HCT116 (cell line): ENCODE results near the gene SORT1. TPM values are rescaled to one million over a fixed set of nuclear protein-coding genes. Genes with fewer than 3 reads are reported as not detected.

Experiments
- ATAC-seq: fragments of 200-7000 bp; cut with Tn5 transposase; 2 replicates; pipeline ENCODE4 v1.9.1; 2020; ENCODE audit warnings: mild to moderate bottlenecking, moderate library complexity
- BruUV-seq: library from RNA; stranded (reverse); fragments of 400-500 nt; replicated peaks from 2 replicates; lab custom pipeline; 2021; lab: Mats Ljungman, UMichigan
- CTCF ChIA-PET: fragments of 300-600 bp; sonication (Branson Sonifier 250); formaldehyde crosslinking; loops from one replicate; lab custom pipeline; 2021; ENCODE audit warnings: antibody characterized with exemption; lab: Charles Lee
- POLR2A ChIA-PET: fragments of 300-600, 350-600 bp; sonication (Branson Sonifier 250); formaldehyde crosslinking; loops from one replicate; lab custom pipeline; 2021; ENCODE audit warnings: antibody characterized with exemption; lab: Charles Lee
- RAD21 ChIA-PET, 2 experiments: fragments of 300-600 bp; sonication (Branson Sonifier 250); formaldehyde crosslinking; loops; one replicate each; lab custom pipeline; 2023; ENCODE audit warnings: low total read pairs in 2 of 2; ENCODE audit not compliant: uncharacterized antibody in 2 of 2, unreplicated experiment in 2 of 2, low non-redundant PET in 1 of 2; lab: Charles Lee
- DNase-seq: peaks from one replicate; pipeline ENCODE4 v3.0.0-alpha.2; 2010; ENCODE audit warnings: low read depth, low spot score
- H2AFZ ChIP-seq: fragments of 200-600 bp; shearing (Covaris generic), sonication (generic); 2 replicates; pipeline ENCODE4 v1.6.1; 2017; ENCODE audit warnings: low read depth, mixed run types, mixed read lengths, antibody characterized with exemption, low read length; ENCODE audit not compliant: poor library complexity, severe bottlenecking
- H3K27ac ChIP-seq: 2 replicates; pipeline ENCODE4 v1.5.1; 2012; ENCODE audit warnings: low read depth, low read length
- H3K27me3 ChIP-seq: fragments of 200-600 bp; sonication (generic); 2 replicates; pipeline ENCODE4 v1.6.1; 2016; ENCODE audit warnings: mixed run types, low read length, mixed read lengths; ENCODE audit not compliant: insufficient read depth
- H3K36me3 ChIP-seq, 2 experiments: fragments of 200-500 bp in 1 of 2; fragments of 200-600 bp in 1 of 2; sonication (Bioruptor generic) in 1 of 2; sonication (generic) in 1 of 2; 2 replicates each; pipeline versions ENCODE4 v1.5.1 to v1.6.1; 2014 to 2016; ENCODE audit warnings: low read length in 2 of 2, inconsistent platforms in 1 of 2, mixed read lengths in 1 of 2, mixed run types in 1 of 2; ENCODE audit not compliant: insufficient read depth in 2 of 2, control insufficient read depth in 1 of 2
- H3K4me1 ChIP-seq, 2 experiments: fragments of 200-600 bp in 1 of 2; sonication (generic) in 1 of 2; 2 replicates each; pipeline versions ENCODE4 v1.5.1 to v1.6.1; 2012 to 2017; ENCODE audit warnings: low read length in 2 of 2, inconsistent platforms in 1 of 2, mild to moderate bottlenecking in 1 of 2, mixed read lengths in 1 of 2, mixed run types in 1 of 2, moderate library complexity in 1 of 2; ENCODE audit not compliant: insufficient read depth in 2 of 2, control insufficient read depth in 1 of 2
- H3K4me2 ChIP-seq: fragments of 200-600 bp; sonication (generic); 2 replicates; pipeline ENCODE4 v1.6.1; 2017; ENCODE audit warnings: mixed run types, low read length, mixed read lengths
- H3K4me3 ChIP-seq, 2 experiments: fragments of 200-600 bp in 1 of 2; sonication (generic) in 1 of 2; replicated peaks in 1 of 2; 2 replicates each; pipeline ENCODE4 v1.5.1; 2011 to 2016; ENCODE audit warnings: low read length in 2 of 2, control low read depth in 1 of 2, low read depth in 1 of 2, mild to moderate bottlenecking in 1 of 2, mixed read lengths in 1 of 2, mixed run types in 1 of 2
- H3K79me2 ChIP-seq: fragments of 200-600 bp; sonication (generic); 2 replicates; pipeline ENCODE4 v1.6.1; 2017; ENCODE audit warnings: mild to moderate bottlenecking, mixed run types, low read length, moderate library complexity, mixed read lengths; ENCODE audit not compliant: insufficient read depth
- H3K9ac ChIP-seq: fragments of 200-600 bp; sonication (generic); 2 replicates; pipeline ENCODE4 v1.6.1; 2016; ENCODE audit warnings: low read length, mixed read lengths
- H3K9me2 ChIP-seq: fragments of 200-600 bp; sonication (generic), shearing (Covaris generic); 2 replicates; pipeline ENCODE4 v1.6.1; 2017; ENCODE audit warnings: mixed run types, mild to moderate bottlenecking, moderate library complexity; ENCODE audit not compliant: insufficient read depth
- H3K9me3 ChIP-seq, 2 experiments: fragments of 200-500 bp in 1 of 2; fragments of 200-600 bp in 1 of 2; sonication (Bioruptor generic) in 1 of 2; sonication (generic) in 1 of 2; 2 replicates each; pipeline ENCODE4 v1.6.1; 2014 to 2017; ENCODE audit warnings: low read length in 2 of 2, mixed read lengths in 2 of 2, inconsistent platforms in 1 of 2, low read depth in 1 of 2, mild to moderate bottlenecking in 1 of 2, mixed run types in 1 of 2, moderate library complexity in 1 of 2; ENCODE audit not compliant: control insufficient read depth in 1 of 2, insufficient read depth in 1 of 2
- H4K20me1 ChIP-seq: fragments of 200-600 bp; sonication (generic), shearing (Covaris generic); 2 replicates; pipeline ENCODE4 v1.6.1; 2017; ENCODE audit warnings: mixed run types, mild to moderate bottlenecking, moderate library complexity; ENCODE audit not compliant: insufficient read depth
- CTCF ChIP-seq, 3 experiments: fragments of 200-600 bp in 1 of 3; sonication (generic) in 1 of 3; IDR thresholded peaks in 2 of 3; conservative IDR thresholded peaks in 1 of 3; 2 replicates each; pipeline ENCODE4 v1.5.1; 2012 to 2017; ENCODE audit warnings: low read depth in 2 of 3, low read length in 2 of 3, antibody characterized with exemption in 1 of 3, borderline replicate concordance in 1 of 3, control low read depth in 1 of 3, mild to moderate bottlenecking in 1 of 3, mixed read lengths in 1 of 3, mixed run types in 1 of 3, moderate library complexity in 1 of 3; ENCODE audit not compliant: insufficient read depth in 1 of 3
- EGR1 ChIP-seq: IDR thresholded peaks from 2 replicates; pipeline ENCODE4 v1.6.1; 2012; ENCODE audit warnings: low read depth
- ELF1 ChIP-seq: IDR thresholded peaks from 2 replicates; pipeline ENCODE4 v1.6.1; 2012; ENCODE audit warnings: low read depth, borderline replicate concordance
- EZH2phosphoT487 ChIP-seq: fragments of 200-600 bp; IDR thresholded peaks from 2 replicates; pipeline ENCODE4 v1.6.1; 2018; ENCODE audit warnings: antibody characterized with exemption, borderline replicate concordance
- FOSL1 ChIP-seq: IDR thresholded peaks from 2 replicates; pipeline ENCODE4 v1.6.1; 2012; ENCODE audit warnings: low read depth
- JUND ChIP-seq: IDR thresholded peaks from 2 replicates; pipeline ENCODE4 v1.6.1; 2012
- POLR2AphosphoS5 ChIP-seq: IDR thresholded peaks from 2 replicates; pipeline ENCODE4 v1.6.1; 2011; ENCODE audit warnings: mild to moderate bottlenecking, low read depth, low read length, moderate library complexity
- REST ChIP-seq: IDR thresholded peaks from 2 replicates; pipeline ENCODE4 v1.6.1; 2012; ENCODE audit warnings: low read depth
- YY1 ChIP-seq: IDR thresholded peaks from 2 replicates; pipeline ENCODE4 v1.6.1; 2011; ENCODE audit warnings: low read length, low read depth, moderate library complexity, mild to moderate bottlenecking; ENCODE audit not compliant: insufficient replicate concordance; ENCODE audit errors: extremely low read depth
- ZNF274 ChIP-seq: fragments of 200-500 bp; sonication (Bioruptor generic); IDR thresholded peaks from 2 replicates; pipeline ENCODE4 v1.6.1; 2014; ENCODE audit warnings: mild to moderate bottlenecking, low read depth, low read length, inconsistent platforms
- intact Hi-C: fragments of 100-400 bp; cut with micrococcal nuclease; formaldehyde crosslinking; loops from 2 replicates; pipeline ENCODE4 v1.10.0; 2022
- total RNA-seq: library from RNA; stranded (reverse); gene quantifications from one replicate; pipeline ENCODE4 v1.2.1, GENCODE V29; 2021; ENCODE audit not compliant: unreplicated experiment
- TF ChIP-seq, protein P1 (sequence below): IDR thresholded peaks from 2 replicates; pipeline ENCODE4 v1.6.1; 2011; ENCODE audit warnings: mild to moderate bottlenecking, low read length, moderate library complexity; ENCODE audit not compliant: insufficient replicate concordance; ENCODE audit errors: extremely low read depth
- TF ChIP-seq, protein P2 (sequence below): IDR thresholded peaks from 2 replicates; pipeline ENCODE4 v1.6.1; 2012

Gene SORT1
- total RNA-seq, 1 experiment from 2014 or later: 20.2 TPM

DNA sequence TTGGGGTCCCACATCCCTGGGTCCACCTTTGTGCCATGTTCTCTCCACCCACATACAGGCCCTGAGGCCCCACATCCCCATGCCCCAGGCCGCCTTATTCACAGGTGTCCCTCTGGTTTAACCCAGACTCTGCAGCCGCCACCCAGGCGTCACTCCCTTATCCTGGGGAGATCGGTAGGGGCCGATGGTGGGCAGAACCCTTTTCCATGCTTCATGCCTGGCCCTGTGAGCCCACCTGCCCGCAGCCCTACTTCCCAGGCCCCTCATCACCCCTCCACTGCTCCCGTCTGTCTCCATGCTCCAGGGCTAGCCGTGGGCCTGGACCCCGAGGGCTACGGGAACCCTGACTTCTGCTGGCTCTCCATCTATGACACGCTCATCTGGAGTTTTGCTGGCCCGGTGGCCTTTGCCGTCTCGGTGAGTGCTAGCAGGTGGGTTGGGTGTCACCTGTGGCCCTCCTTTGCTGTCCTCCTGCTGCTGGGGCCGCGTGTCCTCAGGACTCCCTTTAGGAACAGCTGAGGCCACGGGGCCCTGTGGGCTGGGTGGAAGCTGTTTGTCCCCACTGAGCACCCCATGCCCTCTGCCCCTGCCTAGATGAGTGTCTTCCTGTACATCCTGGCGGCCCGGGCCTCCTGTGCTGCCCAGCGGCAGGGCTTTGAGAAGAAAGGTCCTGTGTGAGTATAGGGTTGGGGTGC, 126.9 kb downstream of the SORT1 start:
- TF ChIP-seq, protein P1, sequence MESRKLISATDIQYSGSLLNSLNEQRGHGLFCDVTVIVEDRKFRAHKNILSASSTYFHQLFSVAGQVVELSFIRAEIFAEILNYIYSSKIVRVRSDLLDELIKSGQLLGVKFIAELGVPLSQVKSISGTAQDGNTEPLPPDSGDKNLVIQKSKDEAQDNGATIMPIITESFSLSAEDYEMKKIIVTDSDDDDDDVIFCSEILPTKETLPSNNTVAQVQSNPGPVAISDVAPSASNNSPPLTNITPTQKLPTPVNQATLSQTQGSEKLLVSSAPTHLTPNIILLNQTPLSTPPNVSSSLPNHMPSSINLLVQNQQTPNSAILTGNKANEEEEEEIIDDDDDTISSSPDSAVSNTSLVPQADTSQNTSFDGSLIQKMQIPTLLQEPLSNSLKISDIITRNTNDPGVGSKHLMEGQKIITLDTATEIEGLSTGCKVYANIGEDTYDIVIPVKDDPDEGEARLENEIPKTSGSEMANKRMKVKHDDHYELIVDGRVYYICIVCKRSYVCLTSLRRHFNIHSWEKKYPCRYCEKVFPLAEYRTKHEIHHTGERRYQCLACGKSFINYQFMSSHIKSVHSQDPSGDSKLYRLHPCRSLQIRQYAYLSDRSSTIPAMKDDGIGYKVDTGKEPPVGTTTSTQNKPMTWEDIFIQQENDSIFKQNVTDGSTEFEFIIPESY: no peak
- no peak for TF ChIP-seq ZNF274
- no peak for TF ChIP-seq ELF1
- no peak for TF ChIP-seq REST
- TF ChIP-seq POLR2AphosphoS5: no peak
- no peak for TF ChIP-seq EGR1
- no peak for TF ChIP-seq YY1
- TF ChIP-seq, protein P2, sequence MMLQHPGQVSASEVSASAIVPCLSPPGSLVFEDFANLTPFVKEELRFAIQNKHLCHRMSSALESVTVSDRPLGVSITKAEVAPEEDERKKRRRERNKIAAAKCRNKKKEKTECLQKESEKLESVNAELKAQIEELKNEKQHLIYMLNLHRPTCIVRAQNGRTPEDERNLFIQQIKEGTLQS: no peak
- TF ChIP-seq EZH2phosphoT487: no peak
- no peak for TF ChIP-seq CTCF (IDR thresholded peaks at IDR 0.05 in 2 of 3, conservative IDR thresholded peaks at IDR 0.05 in 1 of 3; ENCODE audit: borderline replicate concordance in 1 of 3, insufficient read depth in 1 of 3, low read depth in 2 of 3, low read length in 2 of 3)
- TF ChIP-seq FOSL1: no peak
- TF ChIP-seq JUND: no peak
- DNase-seq (no peak), ATAC-seq (no peak)
- H2AFZ ChIP-seq: no peak overlapping the region
- POLR2A ChIA-PET: no interaction called here
- H3K27ac ChIP-seq: no peak overlapping the region
- intact Hi-C loops: no loop called here
- H4K20me1 ChIP-seq: no peaks in the 10 kb centered on the region
- H3K9ac ChIP-seq: no peak overlapping the region
- no peaks in the 10 kb centered on the region for H3K79me2 ChIP-seq
- peaks cover 30 to 32% of the 10 kb centered on the region in 2 experiments for H3K4me1 ChIP-seq
- RAD21 ChIA-PET: no interaction called here
- H3K4me2 ChIP-seq: no peak overlapping the region
- H3K9me2 ChIP-seq: no peaks in the 10 kb centered on the region
- no TSS peak for BruUV-seq
- CTCF ChIA-PET: no interaction called here
- H3K4me3 ChIP-seq: no peak overlapping the region
- H3K9me3 ChIP-seq: no peaks in the 10 kb centered on the region
- no peaks in the 10 kb centered on the region for H3K27me3 ChIP-seq
- peaks cover 0 to 2% of the 10 kb centered on the region in 2 experiments; a peak in 1 of 4 replicates for H3K36me3 ChIP-seq
